NCI-H187 treated with DMSO at 0.1 percent for 48 hours (cell line): Measurements from ENCODE around the gene ITSN1.
A peak's percentile ranks its signal among the peaks of the same experiment; 100 is the strongest.

Source experiments
- DNase-seq: peaks from one replicate; lab custom pipeline; 2025; lab: John Stamatoyannopoulos, UW

Gene ITSN1

GRCh38 chr21:33937146-33937545 is 294.8 kb downstream of the ITSN1 start:
- DNase-seq = no peak

GRCh38 chr21:33937931-33938339 is 295.6 kb downstream of the ITSN1 start:
- DNase-seq = no peak

- DNase-seq = no peak
These were observed 296.1 kb downstream of the ITSN1 start for GRCh38 chr21:33938381-33938780.

GRCh38 chr21:33939226-33939625 is 296.9 kb downstream of the ITSN1 start:
- DNase-seq = no peak

- DNase-seq = no peak
These were observed 298.0 kb downstream of the ITSN1 start for GRCh38 chr21:33940164-33940880.

GRCh38 chr21:33940881-33941245 is 298.6 kb downstream of the ITSN1 start:
- DNase-seq = no peak

GRCh38 chr21:33942426-33942825 is 300.1 kb downstream of the ITSN1 start:
- no peak for DNase-seq

- DNase-seq = peak; percentile 94
These were observed 301.0 kb downstream of the ITSN1 start for GRCh38 chr21:33943293-33943692.

- no peak for DNase-seq
These were observed 302.0 kb downstream of the ITSN1 start for GRCh38 chr21:33944185-33944763.

GRCh38 chr21:33945652-33946270 is 303.5 kb downstream of the ITSN1 start:
- no peak for DNase-seq

- DNase-seq = no peak
These were observed 305.3 kb downstream of the ITSN1 start for GRCh38 chr21:33947451-33948095.

GRCh38 chr21:33948096-33948950 is 306.0 kb downstream of the ITSN1 start:
- DNase-seq = peak; percentile 34

- no peak for DNase-seq
These were observed 306.7 kb downstream of the ITSN1 start for GRCh38 chr21:33948951-33949444.
